Right lobe of liver (tissue), 6 donors: Measurements from ENCODE around the gene HPN. TPM values are rescaled to one million over a fixed set of nuclear protein-coding genes. Genes with fewer than 3 reads are reported as not detected.
A peak's percentile ranks its signal among the peaks of the same experiment; 100 is the strongest.

Experiments
- ATAC-seq, 4 donors: fragments of 200-7000 bp; cut with Tn5 transposase; one replicate each; pipeline ENCODE4 v1.9.1; 2020; ENCODE audit warnings: mild to moderate bottlenecking in 4 of 4, moderate library complexity in 4 of 4
- DNase-seq, 3 donors: peaks; one replicate each; pipeline ENCODE4 v3.0.0-alpha.2; 2020
- H3K27ac ChIP-seq, 3 donors: fragments of 200-600 bp; one replicate each; pipeline ENCODE4 v1.8.0; 2022
- H3K27me3 ChIP-seq, 2 donors: fragments of 200-600 bp; one replicate each; pipeline ENCODE4 v1.8.0; 2022
- H3K36me3 ChIP-seq, 4 donors: fragments of 200-600 bp; sonication (generic) in 1 of 4; one replicate each; pipeline versions ENCODE4 v1.5.1 to v1.8.0; 2017 to 2022; ENCODE audit warnings: control low read depth in 1 of 4
- H3K4me1 ChIP-seq, 4 donors: fragments of 200-600 bp; sonication (generic) in 1 of 4; one replicate each; pipeline versions ENCODE4 v1.5.1 to v1.8.0; 2017 to 2022; ENCODE audit warnings: control low read depth in 1 of 4
- H3K4me3 ChIP-seq, 3 donors: fragments of 200-600 bp; one replicate each; pipeline ENCODE4 v1.8.0; 2022
- H3K9me3 ChIP-seq, 4 donors: fragments of 200-600 bp; sonication (generic) in 1 of 4; one replicate each; pipeline versions ENCODE4 v1.5.1 to v1.8.0; 2017 to 2022; ENCODE audit warnings: control low read depth in 1 of 4
- POLR2A ChIP-seq: fragments of 450-650 bp; IDR thresholded peaks from one replicate; pipeline ENCODE4 v1.6.1; 2017; ENCODE audit warnings: antibody characterized with exemption, mild to moderate bottlenecking
- WGBS: methylation state at CpG from one replicate; pipeline ENCODE4 v1.1.6; 2018; ENCODE audit warnings: low coverage, low lambda C conversion rate; ENCODE audit not compliant: insufficient coverage; ENCODE audit errors: missing lambda C conversion rate; 5-methylcytosine and 5-hydroxymethylcytosine counted together
- intact Hi-C, 2 donors: fragments of 100-400 bp; cut with DNase I; formaldehyde crosslinking; loops; one replicate each; pipeline versions ENCODE4 v1.11.2 to v1.14.1; 2022
- total RNA-seq, 6 experiments: library from RNA; depleted of rRNA in 2 of 6; stranded (reverse); fragments of >200 nt in 2 of 6; fragmentation: NEBNext Ultra II Directional in 3 of 6; extraction: Animal tissue kit (Norgen Biotek cat#: 25700) in 3 of 6; gene quantifications; one replicate each; pipeline versions ENCODE4 v1.1.0 to v1.2.4, GENCODE V29; 2016 to 2023
- TF ChIP-seq, protein P1 (sequence below), 4 donors: fragments of 200-600 bp in 3 of 4; fragments of 450-650 bp in 1 of 4; IDR thresholded peaks; one replicate each; pipeline versions ENCODE4 v1.5.1 to v1.8.0; 2016 to 2022; ENCODE audit warnings: antibody characterized with exemption in 4 of 4, mild to moderate bottlenecking in 2 of 4
- donor health status: DM: no; HTN: yes; CAD: no.
- donor health status: DM: no; HTN: no; CAD: no.
- donor health status: DM: no; HTN: no; CAD: no.
- donor health status: DM: no; HTN: yes; CAD: no.
- donor health status: DM: no; HTN: yes; CAD: no.

The HPN gene
- total RNA-seq, 6 experiments from 2014 or later = 285 to 486 (median 374) TPM

DNA sequence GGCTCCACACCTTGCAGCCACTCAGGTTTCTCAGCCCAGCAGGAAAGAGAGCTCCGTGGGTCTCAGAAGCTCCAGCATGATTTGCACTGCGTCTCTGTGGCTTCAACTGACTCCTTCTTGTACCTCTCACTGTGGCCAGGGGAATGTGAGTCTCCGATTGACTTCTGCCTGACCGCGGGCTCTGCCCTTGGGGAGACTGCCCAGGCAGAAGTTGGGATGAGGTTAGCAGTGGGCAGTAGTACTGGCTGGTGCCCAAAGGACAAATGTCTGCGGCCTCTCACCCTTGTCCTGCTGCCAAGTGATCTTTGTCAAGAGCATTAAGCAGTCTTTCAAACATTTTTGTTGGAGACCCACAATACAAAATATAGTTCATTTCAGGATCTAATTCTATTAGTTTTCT, 39.7 kb downstream of the HPN start:
- Histone ChIP-seq H3K4me1 (peaks cover 0 to 18% (median 5%) of the 10 kb centered on the region in 4 donors), H3K27me3 (no peaks in the 10 kb centered on the region), H3K36me3 (no peaks in the 10 kb centered on the region), H3K27ac (peak overlapping the region in 2 of 3 donors; percentile 23 to 54), H3K9me3 (no peaks in the 10 kb centered on the region), H3K4me3 (no peak overlapping the region)
- peak; percentile 88 to 93 (median 90) for ATAC-seq
- intact Hi-C loops = no loop called here
- DNase-seq = peak; percentile 69 to 90 (median 86)
- TF ChIP-seq, protein P1, sequence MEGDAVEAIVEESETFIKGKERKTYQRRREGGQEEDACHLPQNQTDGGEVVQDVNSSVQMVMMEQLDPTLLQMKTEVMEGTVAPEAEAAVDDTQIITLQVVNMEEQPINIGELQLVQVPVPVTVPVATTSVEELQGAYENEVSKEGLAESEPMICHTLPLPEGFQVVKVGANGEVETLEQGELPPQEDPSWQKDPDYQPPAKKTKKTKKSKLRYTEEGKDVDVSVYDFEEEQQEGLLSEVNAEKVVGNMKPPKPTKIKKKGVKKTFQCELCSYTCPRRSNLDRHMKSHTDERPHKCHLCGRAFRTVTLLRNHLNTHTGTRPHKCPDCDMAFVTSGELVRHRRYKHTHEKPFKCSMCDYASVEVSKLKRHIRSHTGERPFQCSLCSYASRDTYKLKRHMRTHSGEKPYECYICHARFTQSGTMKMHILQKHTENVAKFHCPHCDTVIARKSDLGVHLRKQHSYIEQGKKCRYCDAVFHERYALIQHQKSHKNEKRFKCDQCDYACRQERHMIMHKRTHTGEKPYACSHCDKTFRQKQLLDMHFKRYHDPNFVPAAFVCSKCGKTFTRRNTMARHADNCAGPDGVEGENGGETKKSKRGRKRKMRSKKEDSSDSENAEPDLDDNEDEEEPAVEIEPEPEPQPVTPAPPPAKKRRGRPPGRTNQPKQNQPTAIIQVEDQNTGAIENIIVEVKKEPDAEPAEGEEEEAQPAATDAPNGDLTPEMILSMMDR (IDR thresholded peaks at IDR 0.05) = no peak
- 44% methylated on average over 5 of the region's 6 CpGs for WGBS

DNA sequence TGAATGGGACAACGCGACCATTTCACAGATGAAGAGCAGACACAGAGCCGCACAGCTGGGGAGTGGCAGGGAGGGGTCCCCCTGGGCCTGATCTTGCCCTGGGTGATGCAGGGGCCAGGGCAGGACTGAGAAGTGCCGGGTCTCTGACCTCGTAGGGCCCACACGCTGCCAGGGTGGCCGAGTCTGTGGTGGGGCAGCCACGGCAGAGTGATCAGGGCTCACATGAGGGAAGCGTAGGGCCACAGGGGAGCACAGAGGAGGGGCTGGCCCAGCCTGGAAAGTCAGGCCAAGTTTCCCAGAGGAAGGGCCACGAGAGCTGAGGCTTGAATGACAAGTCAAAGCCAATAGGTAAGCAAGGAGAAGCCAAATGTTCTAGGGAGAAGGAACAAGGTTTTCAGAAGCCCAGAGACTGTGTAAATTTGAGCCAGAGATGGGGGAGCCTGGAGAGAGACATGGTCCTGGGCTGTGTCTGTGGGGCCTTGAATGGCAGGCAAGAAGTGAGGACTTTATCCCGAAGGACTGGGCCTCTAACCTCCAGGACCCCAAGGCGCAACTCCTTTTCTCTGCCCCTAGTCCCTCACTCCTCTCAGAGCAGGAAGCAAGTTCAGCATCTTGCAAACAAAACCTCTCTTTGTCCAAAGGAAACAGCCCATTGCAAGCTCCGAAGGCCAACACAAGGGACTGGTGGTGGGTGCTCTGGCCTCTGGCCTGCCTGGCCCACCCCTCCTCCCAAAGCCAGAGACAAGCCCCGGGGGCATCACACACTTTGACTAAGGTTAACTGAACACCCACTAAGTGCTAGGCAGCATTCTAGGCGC, 42.4 kb downstream of the HPN start:
- intact Hi-C loops = no loop called here
- no peak for TF ChIP-seq POLR2A
- TF ChIP-seq, protein P1 (IDR thresholded peaks at IDR 0.05) = no peak
- Histone ChIP-seq H3K4me3 (no peak overlapping the region), H3K27me3 (no peaks in the 10 kb centered on the region), H3K9me3 (no peaks in the 10 kb centered on the region), H3K4me1 (peaks cover 0 to 18% (median 5%) of the 10 kb centered on the region in 4 donors), H3K27ac (no peak overlapping the region), H3K36me3 (no peaks in the 10 kb centered on the region)
- WGBS = 93% methylated on average over 3 of the region's 15 CpGs
- no peak for DNase-seq
- ATAC-seq = no peak

DNA sequence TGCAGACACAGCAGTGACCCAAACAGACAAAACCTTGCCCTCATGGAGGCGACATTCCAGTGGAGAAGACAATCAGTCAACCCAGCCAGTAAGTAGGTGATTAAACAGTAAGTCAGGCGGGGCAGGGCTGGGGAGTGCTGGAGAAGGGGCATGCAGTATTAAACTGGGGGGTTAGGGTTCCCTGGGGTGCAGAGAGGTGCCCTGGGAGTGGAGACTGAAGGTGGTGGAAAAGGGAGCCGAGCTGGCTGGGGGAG, 42.9 kb downstream of the HPN start:
- Histone ChIP-seq H3K4me1 (peaks cover 0 to 18% (median 8%) of the 10 kb centered on the region in 4 donors), H3K9me3 (no peaks in the 10 kb centered on the region), H3K27ac (no peak overlapping the region), H3K4me3 (no peak overlapping the region), H3K36me3 (no peaks in the 10 kb centered on the region), H3K27me3 (no peaks in the 10 kb centered on the region)
- 100% methylated on average over 2 of the region's 3 CpGs for WGBS
- ATAC-seq (no peak), DNase-seq (no peak)
- intact Hi-C loops = no loop called here
- no peak for TF ChIP-seq POLR2A
- TF ChIP-seq, protein P1 (IDR thresholded peaks at IDR 0.05) = no peak

DNA sequence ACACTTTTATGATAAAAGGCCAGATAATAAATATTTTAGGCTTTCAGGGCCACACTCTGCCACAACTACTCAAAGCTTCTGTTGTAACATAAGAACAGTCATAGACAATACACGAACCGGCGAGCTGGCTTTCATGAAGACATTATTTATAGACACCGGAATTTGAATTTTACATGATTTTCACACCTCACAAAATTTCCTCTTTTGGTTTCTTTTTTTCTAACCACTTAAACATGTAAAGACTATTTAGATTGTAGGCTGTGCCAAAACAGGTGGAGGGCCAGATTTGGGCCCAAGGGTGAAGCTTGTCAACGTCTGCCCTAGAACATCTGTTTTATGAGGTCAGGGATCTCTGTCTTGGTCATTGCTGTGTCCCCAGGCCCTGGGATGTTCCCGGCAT, 44.4 kb downstream of the HPN start:
- H3K36me3 ChIP-seq = no peaks in the 10 kb centered on the region
- peaks cover 0 to 23% (median 8%) of the 10 kb centered on the region in 4 donors for H3K4me1 ChIP-seq
- H3K9me3 ChIP-seq = no peaks in the 10 kb centered on the region
- no peak overlapping the region for H3K27ac ChIP-seq
- intact Hi-C loops = no loop called here
- no peak for DNase-seq
- ATAC-seq = no peak
- WGBS = 55% methylated on average over 6 of the region's 6 CpGs
- no peak overlapping the region for H3K4me3 ChIP-seq
- no peaks in the 10 kb centered on the region for H3K27me3 ChIP-seq
- no peak for TF ChIP-seq POLR2A
- TF ChIP-seq, protein P1 (IDR thresholded peaks at IDR 0.05) = no peak
